OCI-LY3 (cell line): Measurements from ENCODE around the gene PREX1.

ENCODE experiments used
- CTCF ChIP-seq: fragments of 200-600, 300-600 bp; sonication (generic); IDR thresholded peaks from 2 replicates; pipeline ENCODE4 v1.5.1; 2014; ENCODE audit warnings: antibody characterized with exemption, low read length, low read depth
- EZH2phosphoT487 ChIP-seq: fragments of 200-600 bp; shearing (Covaris generic); IDR thresholded peaks from 2 replicates; pipeline ENCODE4 v1.6.1; 2018; ENCODE audit warnings: antibody characterized with exemption, mixed run types, low read depth

- TF ChIP-seq CTCF (no peak), EZH2phosphoT487 (no peak)
These were observed 25.2 kb downstream of the PREX1 start for GRCh38 chr20:48802647-48803046.
